ENCODE measurements around the gene PRPF40A.

DNA sequence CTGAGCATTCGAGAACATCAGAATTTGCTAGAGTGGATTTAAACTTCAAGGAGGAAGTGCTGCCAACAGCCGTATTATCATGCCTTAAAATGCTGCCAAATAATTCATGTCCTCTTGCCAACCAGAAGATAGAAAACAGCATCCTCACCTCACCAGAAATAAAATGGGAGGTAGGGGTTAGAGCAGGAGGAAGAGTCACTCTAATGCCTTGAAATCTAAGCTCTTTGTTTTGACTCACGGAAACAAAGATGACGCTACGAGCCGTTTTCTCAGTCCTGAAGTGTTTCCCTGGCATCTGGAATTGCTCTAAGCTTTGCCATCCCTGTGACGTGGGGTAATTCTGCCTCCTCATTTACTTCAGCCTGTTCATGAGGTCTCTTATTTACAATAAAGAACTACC is 97.1 kb downstream of the PRPF40A start:
- TF ChIP-seq, protein P1, sequence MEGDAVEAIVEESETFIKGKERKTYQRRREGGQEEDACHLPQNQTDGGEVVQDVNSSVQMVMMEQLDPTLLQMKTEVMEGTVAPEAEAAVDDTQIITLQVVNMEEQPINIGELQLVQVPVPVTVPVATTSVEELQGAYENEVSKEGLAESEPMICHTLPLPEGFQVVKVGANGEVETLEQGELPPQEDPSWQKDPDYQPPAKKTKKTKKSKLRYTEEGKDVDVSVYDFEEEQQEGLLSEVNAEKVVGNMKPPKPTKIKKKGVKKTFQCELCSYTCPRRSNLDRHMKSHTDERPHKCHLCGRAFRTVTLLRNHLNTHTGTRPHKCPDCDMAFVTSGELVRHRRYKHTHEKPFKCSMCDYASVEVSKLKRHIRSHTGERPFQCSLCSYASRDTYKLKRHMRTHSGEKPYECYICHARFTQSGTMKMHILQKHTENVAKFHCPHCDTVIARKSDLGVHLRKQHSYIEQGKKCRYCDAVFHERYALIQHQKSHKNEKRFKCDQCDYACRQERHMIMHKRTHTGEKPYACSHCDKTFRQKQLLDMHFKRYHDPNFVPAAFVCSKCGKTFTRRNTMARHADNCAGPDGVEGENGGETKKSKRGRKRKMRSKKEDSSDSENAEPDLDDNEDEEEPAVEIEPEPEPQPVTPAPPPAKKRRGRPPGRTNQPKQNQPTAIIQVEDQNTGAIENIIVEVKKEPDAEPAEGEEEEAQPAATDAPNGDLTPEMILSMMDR (IDR thresholded peaks at IDR 0.05) = no peak
- no peak for TF ChIP-seq POLR2A (IDR thresholded peaks at IDR 0.05)

Measured in right lobe of liver (tissue), 4 donors.